GM18498 (cell line): ENCODE data around the gene FMO4.
"Not testable (repeated sequence)": the region's sequence is repeated elsewhere in the genome, so short reads cannot be mapped to it uniquely, and the experiment has no call there.

ENCODE experiments used
- ATAC-seq: cut with Tn5 transposase; IDR thresholded peaks from one replicate; pipeline ENCODE4 v1.9.1; 2021; ENCODE audit warnings: mild to moderate bottlenecking, moderate library complexity; ENCODE audit not compliant: unreplicated experiment

FMO4 gene

DNA sequence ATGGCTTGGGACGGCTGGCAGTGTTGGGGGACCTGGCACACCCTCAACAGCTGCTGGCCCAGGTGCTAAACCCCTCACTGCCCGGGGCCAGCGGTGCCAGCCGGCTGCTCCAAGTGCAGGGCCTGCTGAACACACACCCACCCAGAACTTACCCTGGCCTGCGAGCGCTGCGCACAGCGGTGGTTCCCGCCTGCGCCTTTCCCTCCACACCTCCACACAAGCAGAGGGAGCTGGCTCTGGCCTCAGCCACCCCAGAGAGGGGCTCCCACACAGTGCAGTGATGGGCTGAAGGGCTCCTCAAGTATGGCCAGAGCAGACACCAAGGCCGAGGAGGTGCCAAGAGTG lies 67.9 kb downstream of the FMO4 start:
- no peak for ATAC-seq

DNA sequence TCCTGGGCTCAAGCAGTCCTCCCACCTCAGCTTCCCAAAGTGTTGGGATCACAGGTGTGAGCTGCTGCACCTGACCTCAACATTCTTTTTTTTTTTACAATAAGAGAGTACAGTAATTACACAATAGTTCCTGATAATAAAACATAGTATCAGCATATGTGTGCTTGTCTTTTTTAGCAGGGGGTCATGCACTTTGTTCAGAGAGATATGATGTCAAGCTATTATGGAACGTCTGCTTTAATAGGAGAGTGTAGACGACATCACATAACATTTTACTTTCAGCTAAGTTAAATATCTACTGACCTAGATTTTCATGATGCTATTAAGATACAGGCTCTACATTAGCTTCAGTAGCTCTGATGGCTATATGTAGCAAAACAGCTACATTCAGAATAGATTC lies 70.5 kb downstream of the FMO4 start:
- ATAC-seq: no peak

DNA sequence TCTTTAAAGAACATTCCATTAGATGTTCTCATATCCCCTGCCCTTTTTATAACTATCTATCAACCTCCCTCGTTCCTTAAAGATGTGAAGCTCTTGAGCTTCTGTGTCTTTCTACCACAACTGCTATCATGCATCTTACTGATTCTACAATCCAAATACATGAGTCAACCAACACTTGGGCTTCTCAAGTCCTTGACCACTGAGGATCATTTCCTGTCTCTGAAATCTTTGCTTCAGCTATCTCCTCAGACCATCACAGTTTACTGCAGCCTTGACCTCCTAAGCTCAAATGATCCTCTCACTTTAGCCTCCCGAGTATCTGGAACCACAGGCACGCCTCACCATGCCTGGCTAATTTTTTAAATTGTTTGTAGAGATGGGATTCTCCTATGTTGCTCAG lies 75.2 kb downstream of the FMO4 start:
- ATAC-seq: no peak

- not testable (repeated sequence) for ATAC-seq
Observed at GRCh38 chr1:171390740-171391139, 76.8 kb downstream of the FMO4 start.
